ENCODE data around the gene GUCY2C.
A peak's percentile ranks its signal among the peaks of the same experiment; 100 is the strongest.

The GUCY2C gene

DNA sequence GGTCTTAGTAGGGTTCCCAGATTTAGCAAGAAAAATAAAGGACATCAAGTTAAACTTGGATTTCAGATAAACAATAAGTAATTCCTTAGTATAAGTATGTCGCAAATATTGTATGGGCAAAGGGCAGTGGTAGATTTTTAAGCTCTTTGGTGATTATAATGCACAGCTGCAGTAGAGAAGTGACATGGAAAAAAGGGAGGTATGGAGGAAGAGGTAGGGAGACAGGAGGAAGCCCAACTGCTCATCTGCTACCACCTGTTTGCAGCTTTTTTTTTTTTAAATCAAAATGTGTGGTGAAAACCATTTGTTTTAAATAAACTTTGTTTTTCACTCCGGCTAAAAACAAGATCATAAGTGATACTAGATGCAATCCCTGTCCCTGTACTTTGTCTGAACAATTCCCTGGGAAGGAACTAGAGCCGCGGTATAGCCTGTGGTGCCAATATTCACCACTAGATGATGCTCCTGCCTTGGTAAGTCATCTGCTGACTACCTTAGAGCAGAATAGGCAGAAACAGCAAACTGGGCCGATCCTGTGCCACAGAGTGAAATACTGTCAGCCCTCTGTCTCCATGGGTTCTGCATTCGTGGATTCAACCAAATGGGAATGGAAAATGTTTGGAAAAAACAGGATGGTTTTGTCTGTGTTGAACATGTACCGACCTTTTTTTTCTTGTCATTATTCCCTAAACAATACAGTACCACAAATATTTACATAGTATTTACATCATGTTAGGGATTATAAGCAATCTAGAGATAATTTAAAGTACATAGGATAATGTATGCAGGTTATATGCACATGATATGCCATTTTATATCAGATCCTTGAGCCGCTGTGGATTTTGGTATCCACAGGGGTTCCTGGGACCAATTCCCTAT, 66.3 kb downstream of the GUCY2C start:
- no peaks in the 10 kb centered on the region for H3K9me3 ChIP-seq (ENCODE audit: insufficient read depth, low read length)
- H3F3A ChIP-seq (ENCODE audit: insufficient read depth) = no peaks in the 10 kb centered on the region
- no peak overlapping the region for H3K27ac ChIP-seq (ENCODE audit: low read depth, low read length)
- TF ChIP-seq, protein P1, sequence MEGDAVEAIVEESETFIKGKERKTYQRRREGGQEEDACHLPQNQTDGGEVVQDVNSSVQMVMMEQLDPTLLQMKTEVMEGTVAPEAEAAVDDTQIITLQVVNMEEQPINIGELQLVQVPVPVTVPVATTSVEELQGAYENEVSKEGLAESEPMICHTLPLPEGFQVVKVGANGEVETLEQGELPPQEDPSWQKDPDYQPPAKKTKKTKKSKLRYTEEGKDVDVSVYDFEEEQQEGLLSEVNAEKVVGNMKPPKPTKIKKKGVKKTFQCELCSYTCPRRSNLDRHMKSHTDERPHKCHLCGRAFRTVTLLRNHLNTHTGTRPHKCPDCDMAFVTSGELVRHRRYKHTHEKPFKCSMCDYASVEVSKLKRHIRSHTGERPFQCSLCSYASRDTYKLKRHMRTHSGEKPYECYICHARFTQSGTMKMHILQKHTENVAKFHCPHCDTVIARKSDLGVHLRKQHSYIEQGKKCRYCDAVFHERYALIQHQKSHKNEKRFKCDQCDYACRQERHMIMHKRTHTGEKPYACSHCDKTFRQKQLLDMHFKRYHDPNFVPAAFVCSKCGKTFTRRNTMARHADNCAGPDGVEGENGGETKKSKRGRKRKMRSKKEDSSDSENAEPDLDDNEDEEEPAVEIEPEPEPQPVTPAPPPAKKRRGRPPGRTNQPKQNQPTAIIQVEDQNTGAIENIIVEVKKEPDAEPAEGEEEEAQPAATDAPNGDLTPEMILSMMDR (IDR thresholded peaks at IDR 0.05; ENCODE audit: insufficient read depth, low read length, poor library complexity, severe bottlenecking) = peak; percentile 35
- no peak for TF ChIP-seq EZH2phosphoT487 (conservative IDR thresholded peaks at IDR 0.05; ENCODE audit: low read length)
- no peaks in the 10 kb centered on the region for H3K36me3 ChIP-seq (ENCODE audit: low read length)
- no peak overlapping the region for H2AFZ ChIP-seq (ENCODE audit: low read depth, low read length, severe bottlenecking)
- H3K9ac ChIP-seq (ENCODE audit: low read length) = no peak overlapping the region
- H3K9me2 ChIP-seq (replicated peaks; ENCODE audit: insufficient read depth, low read length) = no peaks in the 10 kb centered on the region
- no peaks in the 10 kb centered on the region for H3K27me3 ChIP-seq (ENCODE audit: low read length)
- no peak overlapping the region for H3K4me2 ChIP-seq (ENCODE audit: low read depth, low read length, poor library complexity, severe bottlenecking)
- no peak overlapping the region for H3K4me3 ChIP-seq (ENCODE audit: insufficient read depth, low read length, poor library complexity, severe bottlenecking)
- no peaks in the 10 kb centered on the region for H4K20me1 ChIP-seq (ENCODE audit: low read depth, low read length)
- no peaks in the 10 kb centered on the region for H3K79me2 ChIP-seq (ENCODE audit: insufficient read depth, low read length)

DNA sequence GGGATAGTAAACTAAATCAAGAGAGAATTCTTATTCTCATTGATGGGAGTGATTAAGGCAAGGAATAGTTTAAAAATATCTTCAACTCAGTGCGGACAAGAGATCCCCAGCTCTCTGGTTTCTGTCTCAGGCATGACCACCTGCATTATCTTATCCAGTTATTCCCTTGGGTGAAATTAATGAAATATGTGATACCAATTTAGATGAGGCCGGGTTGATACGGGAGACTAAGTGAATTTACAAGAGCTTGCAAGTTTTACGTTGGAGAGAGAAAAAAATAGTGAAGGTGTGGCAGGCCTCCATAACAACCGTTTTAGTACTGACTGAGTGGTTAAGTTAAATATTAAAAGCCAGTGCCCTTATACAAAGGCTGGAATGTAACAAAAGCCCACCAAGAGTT, 67.6 kb downstream of the GUCY2C start:
- H3K27ac ChIP-seq (ENCODE audit: low read depth, low read length) = no peak overlapping the region
- no peak overlapping the region for H3K4me2 ChIP-seq (ENCODE audit: low read depth, low read length, poor library complexity, severe bottlenecking)
- no peak overlapping the region for H3K9ac ChIP-seq (ENCODE audit: low read length)
- TF ChIP-seq, protein P1 (IDR thresholded peaks at IDR 0.05; ENCODE audit: insufficient read depth, low read length, poor library complexity, severe bottlenecking) = no peak
- TF ChIP-seq EZH2phosphoT487 (conservative IDR thresholded peaks at IDR 0.05; ENCODE audit: low read length) = no peak
- no peaks in the 10 kb centered on the region for H4K20me1 ChIP-seq (ENCODE audit: low read depth, low read length)
- H2AFZ ChIP-seq (ENCODE audit: low read depth, low read length, severe bottlenecking) = no peak overlapping the region
- H3F3A ChIP-seq (ENCODE audit: insufficient read depth) = no peaks in the 10 kb centered on the region
- no peaks in the 10 kb centered on the region for H3K9me3 ChIP-seq (ENCODE audit: insufficient read depth, low read length)
- no peaks in the 10 kb centered on the region for H3K36me3 ChIP-seq (ENCODE audit: low read length)
- H3K9me2 ChIP-seq (replicated peaks; ENCODE audit: insufficient read depth, low read length) = no peaks in the 10 kb centered on the region
- no peaks in the 10 kb centered on the region for H3K27me3 ChIP-seq (ENCODE audit: low read length)
- no peaks in the 10 kb centered on the region for H3K79me2 ChIP-seq (ENCODE audit: insufficient read depth, low read length)
- H3K4me3 ChIP-seq (ENCODE audit: insufficient read depth, low read length, poor library complexity, severe bottlenecking) = no peak overlapping the region

DNA sequence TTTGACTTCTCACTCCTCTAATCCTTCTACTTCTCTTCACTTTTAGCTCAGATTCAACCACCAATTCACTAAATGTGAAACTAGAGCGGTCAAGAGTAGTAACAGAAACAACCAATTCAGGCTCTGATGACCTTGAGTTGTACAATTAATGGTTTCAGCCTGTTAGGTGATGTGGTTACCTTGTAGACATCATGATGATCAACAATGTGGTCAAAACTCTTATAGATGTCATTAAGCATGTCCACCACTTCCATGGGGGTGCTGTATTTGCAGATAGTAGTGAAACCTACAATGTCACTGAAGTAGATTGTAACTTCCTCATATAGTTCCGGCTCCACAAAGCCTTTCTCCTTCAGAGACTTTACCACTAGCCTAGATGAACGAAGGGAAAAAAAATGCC, 74.6 kb downstream of the GUCY2C start:
- H3K9ac ChIP-seq (ENCODE audit: low read length) = no peak overlapping the region
- H3K36me3 ChIP-seq (ENCODE audit: low read length) = no peaks in the 10 kb centered on the region
- H4K20me1 ChIP-seq (ENCODE audit: low read depth, low read length) = no peaks in the 10 kb centered on the region
- H3F3A ChIP-seq (ENCODE audit: insufficient read depth) = no peaks in the 10 kb centered on the region
- H3K4me2 ChIP-seq (ENCODE audit: low read depth, low read length, poor library complexity, severe bottlenecking) = no peak overlapping the region
- no peaks in the 10 kb centered on the region for H3K9me2 ChIP-seq (replicated peaks; ENCODE audit: insufficient read depth, low read length)
- no peak overlapping the region for H3K27ac ChIP-seq (ENCODE audit: low read depth, low read length)
- H3K9me3 ChIP-seq (ENCODE audit: insufficient read depth, low read length) = no peaks in the 10 kb centered on the region
- H2AFZ ChIP-seq (ENCODE audit: low read depth, low read length, severe bottlenecking) = no peak overlapping the region
- no peak for TF ChIP-seq EZH2phosphoT487 (conservative IDR thresholded peaks at IDR 0.05; ENCODE audit: low read length)
- TF ChIP-seq, protein P1 (IDR thresholded peaks at IDR 0.05; ENCODE audit: insufficient read depth, low read length, poor library complexity, severe bottlenecking) = no peak
- no peaks in the 10 kb centered on the region for H3K79me2 ChIP-seq (ENCODE audit: insufficient read depth, low read length)
- H3K27me3 ChIP-seq (ENCODE audit: low read length) = no peaks in the 10 kb centered on the region
- no peak overlapping the region for H3K4me3 ChIP-seq (ENCODE audit: insufficient read depth, low read length, poor library complexity, severe bottlenecking)

All from SU-DHL-6 (cell line).